HEK293 (cell line): ENCODE data around the gene PGP.
A peak's percentile ranks its signal among the peaks of the same experiment; 100 is the strongest.

Experiments
- CTCF ChIA-PET: fragments of 350-600 bp; formaldehyde crosslinking; extraction: SDS; loops from one replicate; lab custom pipeline; 2021; ENCODE audit warnings: antibody characterized with exemption; lab: Yijun Ruan, JAX
- POLR2A ChIA-PET: fragments of 300-600 bp; formaldehyde crosslinking; extraction: SDS; loops from one replicate; lab custom pipeline; 2020; ENCODE audit warnings: antibody characterized with exemption, inconsistent platforms; lab: Yijun Ruan, JAX
- H3K27ac ChIP-seq: fragments of 200-500 bp; sonication (Bioruptor generic); 2 replicates; pipeline ENCODE4 v1.5.1; 2014; ENCODE audit warnings: low read depth, low read length, control low read depth, inconsistent platforms; ENCODE audit errors: extremely low read depth
- H3K36me3 ChIP-seq, 2 experiments: fragments of 200-500 bp in 1 of 2; sonication (Bioruptor generic) in 1 of 2; 1 replicate in 1 of 2; 2 replicates in 1 of 2; pipeline ENCODE4 v1.5.1; 2014 to 2017; ENCODE audit warnings: inconsistent platforms in 2 of 2, low read length in 2 of 2; ENCODE audit not compliant: control insufficient read depth in 2 of 2, insufficient read depth in 1 of 2
- H3K4me1 ChIP-seq: fragments of 200-500 bp; sonication (Bioruptor generic); 2 replicates; pipeline ENCODE4 v1.5.1; 2014; ENCODE audit warnings: mild to moderate bottlenecking, low read length, inconsistent platforms; ENCODE audit not compliant: control insufficient read depth, insufficient read depth
- H3K4me3 ChIP-seq: 2 replicates; pipeline ENCODE4 v1.5.1; 2011; ENCODE audit warnings: low read depth, mild to moderate bottlenecking, control low read depth, low read length, moderate library complexity
- H3K9me3 ChIP-seq: fragments of 200-500 bp; sonication (Bioruptor generic); 2 replicates; pipeline ENCODE4 v1.5.1; 2014; ENCODE audit warnings: low read depth, low read length, inconsistent platforms; ENCODE audit not compliant: control insufficient read depth, insufficient read depth
- EGR2 ChIP-seq: fragments of 450-650 bp; formaldehyde crosslinking; IDR thresholded peaks from 2 replicates; pipeline ENCODE4 v1.5.1; 2016; ENCODE audit warnings: low read depth, missing biosample characterization, missing genetic modification characterization
- GLIS1 ChIP-seq: fragments of 450-650 bp; formaldehyde crosslinking; IDR thresholded peaks from 2 replicates; pipeline ENCODE4 v1.5.1; 2016; ENCODE audit warnings: missing biosample characterization, missing genetic modification characterization
- GLIS2 ChIP-seq: fragments of 450-650 bp; formaldehyde crosslinking; IDR thresholded peaks from 2 replicates; pipeline ENCODE4 v1.5.1; 2016; ENCODE audit warnings: missing biosample characterization, missing genetic modification characterization
- KLF1 ChIP-seq: fragments of 450-650 bp; formaldehyde crosslinking; IDR thresholded peaks from 2 replicates; pipeline ENCODE4 v1.5.1; 2016; ENCODE audit warnings: missing biosample characterization, missing genetic modification characterization
- KLF7 ChIP-seq: fragments of 450-650 bp; formaldehyde crosslinking; IDR thresholded peaks from 2 replicates; pipeline ENCODE4 v1.5.1; 2016; ENCODE audit warnings: missing biosample characterization, missing genetic modification characterization, borderline replicate concordance
- KLF9 ChIP-seq: fragments of 450-650 bp; formaldehyde crosslinking; IDR thresholded peaks from 2 replicates; pipeline ENCODE4 v1.5.1; 2016; ENCODE audit warnings: missing biosample characterization, missing genetic modification characterization, low read depth
- SP2 ChIP-seq: fragments of 450-650 bp; formaldehyde crosslinking; IDR thresholded peaks from 2 replicates; pipeline ENCODE4 v1.5.1; 2016; ENCODE audit warnings: missing biosample characterization, missing genetic modification characterization
- ZBTB17 ChIP-seq: fragments of 450-650 bp; formaldehyde crosslinking; IDR thresholded peaks from 2 replicates; pipeline ENCODE4 v1.5.1; 2016; ENCODE audit warnings: missing biosample characterization, missing genetic modification characterization
- ZFHX2 ChIP-seq: fragments of 450-650 bp; formaldehyde crosslinking; conservative IDR thresholded peaks from 2 replicates; pipeline ENCODE4 v1.5.1; 2016; ENCODE audit warnings: missing biosample characterization, missing genetic modification characterization
- ZIC2 ChIP-seq: fragments of 450-650 bp; formaldehyde crosslinking; IDR thresholded peaks from 2 replicates; pipeline ENCODE4 v1.5.1; 2016; ENCODE audit warnings: missing biosample characterization, missing genetic modification characterization
- ZNF121 ChIP-seq: fragments of 450-650 bp; formaldehyde crosslinking; IDR thresholded peaks from 2 replicates; pipeline ENCODE4 v1.5.1; 2016; ENCODE audit warnings: missing biosample characterization, missing genetic modification characterization
- ZNF184 ChIP-seq: fragments of 450-650 bp; IDR thresholded peaks from 2 replicates; pipeline ENCODE4 v1.5.1; 2018; ENCODE audit warnings: missing biosample characterization, mild to moderate bottlenecking, missing genetic modification characterization
- ZNF23 ChIP-seq: fragments of 450-650 bp; formaldehyde crosslinking; IDR thresholded peaks from 2 replicates; pipeline ENCODE4 v1.5.1; 2016; ENCODE audit warnings: missing biosample characterization, missing genetic modification characterization, borderline replicate concordance
- ZNF239 ChIP-seq: fragments of 450-650 bp; formaldehyde crosslinking; IDR thresholded peaks from 2 replicates; pipeline ENCODE4 v1.5.1; 2016; ENCODE audit warnings: missing biosample characterization, missing genetic modification characterization
- ZNF521 ChIP-seq: fragments of 450-650 bp; formaldehyde crosslinking; IDR thresholded peaks from 2 replicates; pipeline ENCODE4 v1.5.1; 2017; ENCODE audit warnings: missing biosample characterization, mild to moderate bottlenecking, missing genetic modification characterization
- ZNF544 ChIP-seq: fragments of 450-650 bp; formaldehyde crosslinking; IDR thresholded peaks from 2 replicates; pipeline ENCODE4 v1.5.0; 2017; ENCODE audit warnings: missing biosample characterization, missing genetic modification characterization
- ZNF645 ChIP-seq: fragments of 450-650 bp; formaldehyde crosslinking; IDR thresholded peaks from 2 replicates; pipeline ENCODE4; 2016; ENCODE audit warnings: missing biosample characterization, missing genetic modification characterization
- ZNF704 ChIP-seq: fragments of 450-650 bp; formaldehyde crosslinking; IDR thresholded peaks from 2 replicates; pipeline ENCODE4 v1.5.1; 2016; ENCODE audit warnings: missing biosample characterization, missing genetic modification characterization
- ZNF707 ChIP-seq: fragments of 450-650 bp; formaldehyde crosslinking; IDR thresholded peaks from 2 replicates; pipeline ENCODE4 v1.5.1; 2016; ENCODE audit warnings: missing biosample characterization, missing genetic modification characterization
- TF ChIP-seq, protein P1 (sequence below): fragments of 450-650 bp; formaldehyde crosslinking; optimal IDR thresholded peaks from 2 replicates; pipeline ENCODE3; 2016; ENCODE audit warnings: missing biosample characterization, mild to moderate bottlenecking, missing genetic modification characterization

Gene PGP

GRCh38 chr16:2246301-2246885, 31.8 kb upstream of the PGP start:
- Histone ChIP-seq H3K36me3 (peaks cover 19 to 58% of the 10 kb centered on the region in 2 experiments; a peak in 2 of 3 replicates), H3K9me3 (no peaks in the 10 kb centered on the region), H3K4me1 (no peaks in the 10 kb centered on the region), H3K27ac (no peak overlapping the region), H3K4me3 (no peak overlapping the region)
- ChIA-PET CTCF (interaction anchor here (0.6 kb wide), 1 partner anchor 25 kb away, joined by 3 read pairs; no protein-coding TSS in a partner anchor), POLR2A (interaction anchor here (1.0 to 1.9 kb wide), 3 partner anchors 8 to 91 kb away, joined by 3 to 7 read pairs (median 4); partner anchors contain the start of gene TRAF7)
- TF ChIP-seq SP2 (0 out of 2 replicates have a peak, but pooled peaks have one; percentile 5), GLIS1 (tag by site-specific recombination) (0 out of 2 replicates have a peak, but pooled peaks have one; percentile 13)
- TF ChIP-seq, protein P1, sequence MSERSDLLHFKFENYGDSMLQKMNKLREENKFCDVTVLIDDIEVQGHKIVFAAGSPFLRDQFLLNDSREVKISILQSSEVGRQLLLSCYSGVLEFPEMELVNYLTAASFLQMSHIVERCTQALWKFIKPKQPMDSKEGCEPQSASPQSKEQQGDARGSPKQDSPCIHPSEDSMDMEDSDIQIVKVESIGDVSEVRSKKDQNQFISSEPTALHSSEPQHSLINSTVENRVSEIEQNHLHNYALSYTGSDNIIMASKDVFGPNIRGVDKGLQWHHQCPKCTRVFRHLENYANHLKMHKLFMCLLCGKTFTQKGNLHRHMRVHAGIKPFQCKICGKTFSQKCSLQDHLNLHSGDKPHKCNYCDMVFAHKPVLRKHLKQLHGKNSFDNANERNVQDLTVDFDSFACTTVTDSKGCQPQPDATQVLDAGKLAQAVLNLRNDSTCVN (tag by site-specific recombination) = no peak

DNA sequence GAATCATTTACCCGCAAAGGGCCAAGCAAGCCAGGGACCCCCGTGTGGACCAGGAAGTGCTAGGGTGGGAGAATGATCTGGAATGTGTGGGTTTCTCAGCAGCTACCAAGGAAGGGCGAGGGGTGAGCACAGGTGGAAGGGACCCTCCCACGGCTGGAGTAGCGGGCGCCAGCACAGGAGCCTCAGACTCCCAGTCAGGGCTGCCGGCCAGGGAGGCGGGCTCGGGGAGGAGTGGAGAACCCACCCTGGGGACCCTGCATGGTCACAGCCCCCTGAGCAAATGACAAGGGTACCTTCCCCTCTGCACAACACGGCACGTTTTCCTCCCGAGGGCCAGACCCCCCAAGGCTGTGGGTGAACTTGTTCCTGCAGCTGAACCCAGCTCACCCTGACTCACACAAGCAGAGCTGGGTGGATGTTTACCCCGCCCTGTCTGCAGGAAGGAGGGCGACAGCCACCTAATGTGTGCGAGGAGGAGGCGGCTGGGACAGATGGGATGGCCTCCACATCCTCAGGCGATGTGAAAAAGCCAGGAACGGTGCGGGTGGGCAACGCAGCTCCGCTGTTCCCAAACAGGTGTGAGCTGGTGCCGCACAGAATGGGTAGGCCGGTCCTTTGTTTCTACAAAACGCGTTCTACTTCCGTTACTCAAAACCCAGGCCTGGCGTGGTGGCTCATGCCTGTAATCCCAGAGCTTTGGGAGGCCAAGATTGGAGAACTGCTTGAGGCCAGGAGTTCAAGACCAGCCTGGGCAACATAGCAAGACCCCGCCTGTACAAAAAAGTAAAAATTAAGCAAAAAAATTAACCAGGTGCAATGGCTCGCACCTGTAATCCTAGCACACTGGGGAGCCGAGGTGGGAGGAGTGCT, 30.5 kb upstream of the PGP start:
- ChIA-PET POLR2A (interaction anchor here (1.1 kb wide), 1 partner anchor 19 kb away, joined by 3 read pairs; no protein-coding TSS in a partner anchor), CTCF (no interaction called here)
- H3K4me3 ChIP-seq = no peak overlapping the region
- no peak overlapping the region for H3K27ac ChIP-seq
- no peak for TF ChIP-seq ZNF707
- no peak for TF ChIP-seq KLF7 (tag by site-specific recombination)
- no peak for TF ChIP-seq ZNF23 (tag by site-specific recombination)
- TF ChIP-seq GLIS2 = no peak
- TF ChIP-seq KLF1 (tag by site-specific recombination) = 0 out of 2 replicates have a peak, but pooled peaks have one; percentile 22
- no peak for TF ChIP-seq ZNF239 (tag by site-specific recombination)
- TF ChIP-seq ZNF704 = no peak
- no peak for TF ChIP-seq ZNF645
- TF ChIP-seq ZNF184 (tag by site-specific recombination) = no peak
- peak; percentile 95 for TF ChIP-seq ZNF121 (tag by site-specific recombination)
- TF ChIP-seq ZBTB17 (tag by site-specific recombination) = no peak
- no peak for TF ChIP-seq ZNF544 (tag by site-specific recombination)
- H3K36me3 ChIP-seq = peaks cover 22 to 58% of the 10 kb centered on the region in 2 experiments; a peak in 2 of 3 replicates
- H3K4me1 ChIP-seq = no peaks in the 10 kb centered on the region
- no peaks in the 10 kb centered on the region for H3K9me3 ChIP-seq

DNA sequence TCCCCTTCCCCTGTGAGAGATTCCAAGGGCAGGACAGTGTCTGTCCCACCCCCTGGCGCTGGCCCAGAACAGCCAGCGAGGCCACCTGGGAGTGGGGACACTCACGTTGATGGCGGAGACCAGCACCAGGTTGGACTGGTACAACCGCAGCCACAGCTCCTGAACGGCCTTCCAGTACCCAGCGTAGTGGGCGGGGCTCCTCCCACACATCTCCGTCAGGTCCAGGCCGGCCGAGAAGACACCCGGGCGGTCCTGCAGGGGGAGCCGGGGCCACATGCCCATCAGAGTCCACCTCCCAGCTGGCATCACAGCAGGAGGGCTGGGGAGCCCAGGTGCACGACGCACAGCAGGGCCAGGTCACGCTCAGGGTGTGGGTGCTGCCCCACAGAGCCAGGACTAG, 29.7 kb upstream of the PGP start:
- no peaks in the 10 kb centered on the region for H3K4me1 ChIP-seq
- TF ChIP-seq EGR2 (tag by site-specific recombination) (0 out of 2 replicates have a peak, but pooled peaks have one; percentile 23), ZIC2 (tag by site-specific recombination) (peak; percentile 74), GLIS2 (no peak), ZFHX2 (peak; percentile 55), KLF9 (tag by site-specific recombination) (0 out of 2 replicates have a peak, but pooled peaks have one; percentile 31), ZNF521 (tag by site-specific recombination) (no peak)
- H3K4me3 ChIP-seq = no peak overlapping the region
- no peaks in the 10 kb centered on the region for H3K9me3 ChIP-seq
- H3K36me3 ChIP-seq = peaks cover 19 to 63% of the 10 kb centered on the region in 2 experiments; a peak in 2 of 3 replicates
- POLR2A ChIA-PET = interaction anchor here (1.1 kb wide), 1 partner anchor 18 kb away, joined by 3 read pairs; no protein-coding TSS in a partner anchor
- CTCF ChIA-PET = interaction anchor here (0.7 kb wide), 1 partner anchor 915 kb away, joined by 5 read pairs; no protein-coding TSS in a partner anchor
- H3K27ac ChIP-seq = no peak overlapping the region
